Activated naive CD8-positive, alpha-beta T cell treated with anti-CD3 and anti-CD28 coated beads, Interleukin-2, amount 50 U/mL, for 24 hours (primary cell): ENCODE results near the gene MMP14.
"Not testable (repeated sequence)": the region's sequence is repeated elsewhere in the genome, so short reads cannot be mapped to it uniquely, and the experiment has no call there.

Experiments used
- ATAC-seq: fragments of 150-1000 bp; cut with Tn5 transposase; one replicate; pipeline ENCODE4 v1.10.0; 2021
- DNase-seq: peaks from one replicate; pipeline ENCODE4 v3.0.0; 2021
- H3K27ac Mint-ChIP-seq: one replicate; pipeline ENCODE4 v1.8.0; 2021; ENCODE audit warnings: mild to moderate bottlenecking, mixed read lengths
- H3K27me3 Mint-ChIP-seq: one replicate; pipeline ENCODE4 v1.8.0; 2021; ENCODE audit warnings: mixed read lengths
- H3K36me3 Mint-ChIP-seq: one replicate; pipeline ENCODE4 v1.8.0; 2021; ENCODE audit warnings: low read depth, mixed read lengths
- H3K4me1 Mint-ChIP-seq: one replicate; pipeline ENCODE4 v1.8.0; 2021; ENCODE audit warnings: mixed read lengths
- H3K4me3 Mint-ChIP-seq: one replicate; pipeline ENCODE4 v1.8.0; 2021; ENCODE audit warnings: mild to moderate bottlenecking, moderate library complexity, mixed read lengths
- H3K9me3 Mint-ChIP-seq: one replicate; pipeline ENCODE4 v1.8.0; 2021; ENCODE audit warnings: mixed read lengths

MMP14 gene

DNA sequence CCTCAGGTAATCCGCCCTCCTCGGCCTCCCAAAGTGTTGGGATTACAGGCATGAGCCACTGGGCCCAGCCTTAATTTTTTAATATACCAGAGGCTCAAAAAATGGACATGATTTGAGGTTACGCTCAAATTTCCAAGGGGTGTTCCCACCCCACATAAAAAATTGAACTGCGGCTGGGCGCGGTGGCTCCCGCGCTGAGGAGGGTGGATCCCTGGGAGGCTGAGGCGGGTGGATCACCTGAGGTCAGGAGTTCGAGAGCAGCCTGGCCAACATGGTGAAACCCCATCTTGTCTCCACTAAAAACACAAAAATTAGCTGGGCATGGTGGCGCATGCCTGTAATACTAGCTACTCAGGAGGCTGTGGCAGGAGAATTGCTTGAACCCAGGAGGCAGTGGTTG is 17.9 kb downstream of the MMP14 start:
- not testable (repeated sequence) for H3K36me3 Mint-ChIP-seq, H3K9me3 Mint-ChIP-seq, H3K27ac Mint-ChIP-seq, H3K4me3 Mint-ChIP-seq, DNase-seq, ATAC-seq
- peaks cover 22% of the 10 kb centered on the region for H3K27me3 Mint-ChIP-seq
- H3K4me1 Mint-ChIP-seq: peaks cover 30% of the 10 kb centered on the region

DNA sequence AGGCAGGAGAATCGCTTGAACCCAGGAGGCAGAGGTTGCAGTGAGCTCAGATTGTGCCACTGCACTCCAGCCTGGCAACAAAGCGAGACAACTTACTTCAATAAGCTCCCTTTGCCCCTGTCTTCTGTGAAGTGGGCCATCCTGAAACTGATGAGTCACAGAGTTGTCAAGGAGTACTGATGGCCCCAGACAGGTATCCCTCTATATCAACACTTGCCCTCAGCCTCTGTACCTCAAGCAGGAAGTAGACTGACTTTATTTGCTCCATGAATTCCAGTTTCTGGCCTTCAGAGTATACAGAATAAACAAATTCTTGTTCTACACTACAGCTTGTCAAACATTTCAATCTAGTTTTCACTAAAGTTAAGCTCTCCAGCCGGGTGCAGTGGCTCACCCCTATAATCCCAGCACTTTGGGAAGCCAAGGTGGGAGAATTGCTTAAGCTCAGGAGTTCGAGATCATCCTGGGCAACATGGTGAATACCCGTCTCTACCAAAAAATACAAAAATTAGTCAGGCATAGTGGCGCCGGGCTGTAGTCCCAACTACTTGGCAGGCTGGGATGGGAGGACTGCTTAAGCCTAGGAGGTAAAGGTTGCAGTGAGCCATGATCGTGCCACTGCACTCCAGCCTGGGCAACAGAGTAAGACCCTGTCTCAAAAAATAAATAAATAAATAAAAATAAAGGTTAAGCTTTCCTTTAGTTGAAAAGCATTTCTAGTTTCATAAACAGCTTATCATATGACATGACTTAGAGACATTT is 18.8 kb downstream of the MMP14 start:
- ATAC-seq (peak; percentile 38), DNase-seq (no peak)
- no peaks in the 10 kb centered on the region for H3K36me3 Mint-ChIP-seq
- peaks cover 30% of the 10 kb centered on the region for H3K4me1 Mint-ChIP-seq
- no peak overlapping the region for H3K4me3 Mint-ChIP-seq
- H3K27ac Mint-ChIP-seq: no peak overlapping the region
- no peaks in the 10 kb centered on the region for H3K9me3 Mint-ChIP-seq
- peaks cover 24% of the 10 kb centered on the region for H3K27me3 Mint-ChIP-seq

DNA sequence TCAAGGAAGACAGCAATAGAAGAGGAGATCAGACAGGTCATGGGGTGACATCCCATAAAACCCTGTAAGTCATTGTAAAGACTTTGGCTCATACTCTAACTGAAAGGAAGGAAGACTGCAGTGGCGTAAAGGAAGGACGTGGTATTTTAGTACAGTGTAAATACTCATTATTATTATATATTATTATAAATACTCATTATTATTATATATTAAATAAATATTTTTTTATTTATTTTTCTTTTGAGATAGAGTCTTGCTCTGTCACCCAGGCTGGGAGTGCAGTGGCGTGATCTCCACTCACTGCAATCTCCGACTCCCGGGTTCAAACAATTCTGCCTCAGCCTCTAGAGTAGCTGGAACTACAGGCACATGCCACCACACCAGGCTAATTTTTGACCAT is 20.0 kb downstream of the MMP14 start:
- Mint-ChIP-seq H3K27ac (no peak overlapping the region), H3K4me1 (peaks cover 30% of the 10 kb centered on the region)
- no peak for DNase-seq

DNA sequence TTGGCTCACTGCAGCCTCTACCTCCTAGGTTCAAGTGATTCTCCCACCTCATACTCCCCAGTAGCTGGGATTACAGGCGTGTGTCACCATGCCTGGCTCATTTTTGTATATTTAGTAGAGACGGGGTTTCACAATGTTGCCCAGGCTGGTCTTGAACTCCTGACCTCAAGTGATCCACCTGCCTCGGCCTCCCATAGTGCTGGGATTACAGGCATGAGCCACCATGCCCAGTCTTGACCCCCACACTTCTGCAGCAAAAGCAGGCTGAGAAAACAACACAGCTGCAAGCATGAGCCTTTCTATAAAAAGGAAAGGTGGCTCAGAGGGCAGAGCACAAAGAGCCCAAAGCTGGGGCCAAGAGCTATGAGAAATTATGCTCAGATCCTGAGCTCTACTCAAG is 24.0 kb downstream of the MMP14 start:
- not testable (repeated sequence) for ATAC-seq, DNase-seq, H3K4me3 Mint-ChIP-seq, H3K36me3 Mint-ChIP-seq, H3K9me3 Mint-ChIP-seq, H3K27ac Mint-ChIP-seq
- peaks cover 36% of the 10 kb centered on the region for H3K27me3 Mint-ChIP-seq
- H3K4me1 Mint-ChIP-seq: peaks cover 11% of the 10 kb centered on the region

More for the DNA sequence above, 20.0 kb downstream of the MMP14 start:
- Mint-ChIP-seq H3K36me3 (no peaks in the 10 kb centered on the region), H3K27me3 (peaks cover 29% of the 10 kb centered on the region), H3K9me3 (no peaks in the 10 kb centered on the region), H3K4me3 (no peak overlapping the region)
- no peak for ATAC-seq

DNA sequence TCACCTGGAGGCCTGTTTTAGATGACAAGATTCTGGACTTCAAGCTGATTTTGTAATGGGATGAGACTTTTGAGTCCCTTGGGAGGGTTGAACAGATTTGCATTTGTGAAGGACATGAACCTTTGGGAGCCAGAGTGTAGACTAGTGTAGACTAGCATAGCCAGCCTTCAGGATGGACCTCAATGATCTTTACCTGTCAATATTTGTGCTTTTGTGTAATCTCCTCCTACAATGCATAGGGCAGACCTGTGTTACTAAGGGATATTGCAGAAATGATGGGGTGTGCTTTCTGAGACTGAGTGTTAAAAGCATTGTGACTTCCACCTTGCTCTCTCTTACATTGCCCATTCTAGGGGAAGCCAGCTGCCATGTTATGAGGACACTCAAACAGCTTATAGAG is 25.3 kb downstream of the MMP14 start:
- Mint-ChIP-seq H3K4me1 (peaks cover 11% of the 10 kb centered on the region), H3K9me3 (no peaks in the 10 kb centered on the region), H3K4me3 (no peak overlapping the region), H3K36me3 (no peaks in the 10 kb centered on the region), H3K27me3 (peaks cover 27% of the 10 kb centered on the region), H3K27ac (no peak overlapping the region)
- no peak for ATAC-seq
- DNase-seq: no peak

DNA sequence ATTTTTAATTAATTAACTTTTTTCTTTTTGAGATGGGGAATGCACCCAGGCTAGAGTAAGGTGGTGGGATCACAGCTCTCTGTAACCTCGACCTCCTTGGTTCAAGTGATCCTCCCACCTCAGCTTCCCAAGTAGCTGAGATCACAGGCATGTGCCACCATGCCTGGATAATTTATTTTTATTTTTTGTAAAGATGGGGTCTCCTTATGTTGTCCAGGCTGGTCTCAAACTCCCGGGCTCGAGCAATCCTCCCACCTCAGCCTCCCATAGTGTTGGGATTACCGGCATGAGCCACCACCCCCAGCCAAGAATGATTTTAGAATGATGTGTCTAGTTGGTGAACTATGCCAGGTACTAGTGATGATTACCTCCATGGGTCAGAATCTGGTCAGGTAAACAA is 28.6 kb downstream of the MMP14 start:
- H3K36me3 Mint-ChIP-seq: no peaks in the 10 kb centered on the region

DNA sequence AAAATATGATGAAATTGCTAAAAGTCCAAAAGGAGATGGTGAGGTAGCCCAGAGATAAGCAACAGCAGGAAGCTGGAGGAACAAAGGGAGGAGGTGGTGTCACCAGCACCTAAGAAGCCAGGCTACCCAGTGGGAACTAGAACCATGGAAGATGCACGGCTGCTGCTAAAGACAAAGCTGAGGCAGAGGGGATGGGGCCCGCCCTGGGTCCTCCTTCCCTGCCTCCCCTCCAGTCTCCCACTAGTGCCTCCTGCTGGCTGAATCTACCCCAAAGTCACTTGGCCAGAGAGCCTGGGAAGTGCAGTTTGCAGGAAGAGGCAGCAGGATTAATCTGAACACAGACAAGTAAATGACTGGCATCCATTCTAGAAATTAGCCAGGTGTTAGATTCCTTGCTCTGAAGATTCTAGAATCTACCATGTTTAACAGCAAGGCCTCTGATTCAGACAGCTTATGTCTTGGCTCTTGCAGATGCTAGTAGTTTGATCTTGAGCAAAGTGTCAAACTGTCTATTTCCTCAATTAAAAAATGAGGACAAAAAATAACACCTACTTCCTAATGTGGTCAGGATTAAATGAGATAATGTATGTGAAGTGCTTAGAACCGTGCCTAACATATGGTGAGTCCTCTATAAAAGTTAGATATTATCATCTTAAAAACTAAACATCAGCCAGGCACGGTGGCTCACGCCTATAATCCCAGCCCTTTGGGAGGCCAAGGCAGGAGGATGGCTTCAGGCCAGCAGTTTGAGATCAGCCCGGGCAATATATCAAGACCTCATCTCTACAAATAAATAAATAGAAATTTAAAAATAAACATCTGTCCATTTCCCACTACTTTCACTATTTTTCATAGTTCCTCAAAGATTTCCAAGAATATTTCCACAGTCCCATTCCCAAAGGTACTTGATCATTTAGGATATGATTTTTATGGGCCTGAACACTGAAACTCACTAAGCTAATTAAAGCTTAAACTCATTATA is 29.3 kb downstream of the MMP14 start:
- no peak overlapping the region for H3K4me3 Mint-ChIP-seq
- peaks cover 10% of the 10 kb centered on the region for H3K4me1 Mint-ChIP-seq
- no peaks in the 10 kb centered on the region for H3K9me3 Mint-ChIP-seq
- no peaks in the 10 kb centered on the region for H3K36me3 Mint-ChIP-seq
- DNase-seq (no peak), ATAC-seq (no peak)
- peaks cover 10% of the 10 kb centered on the region for H3K27me3 Mint-ChIP-seq
- H3K27ac Mint-ChIP-seq: no peak overlapping the region

More for the DNA sequence above, 28.6 kb downstream of the MMP14 start:
- Mint-ChIP-seq H3K4me3 (no peak overlapping the region), H3K27me3 (peaks cover 14% of the 10 kb centered on the region), H3K27ac (no peak overlapping the region), H3K9me3 (no peaks in the 10 kb centered on the region), H3K4me1 (peaks cover 3% of the 10 kb centered on the region)
- no peak for DNase-seq
- no peak for ATAC-seq

DNA sequence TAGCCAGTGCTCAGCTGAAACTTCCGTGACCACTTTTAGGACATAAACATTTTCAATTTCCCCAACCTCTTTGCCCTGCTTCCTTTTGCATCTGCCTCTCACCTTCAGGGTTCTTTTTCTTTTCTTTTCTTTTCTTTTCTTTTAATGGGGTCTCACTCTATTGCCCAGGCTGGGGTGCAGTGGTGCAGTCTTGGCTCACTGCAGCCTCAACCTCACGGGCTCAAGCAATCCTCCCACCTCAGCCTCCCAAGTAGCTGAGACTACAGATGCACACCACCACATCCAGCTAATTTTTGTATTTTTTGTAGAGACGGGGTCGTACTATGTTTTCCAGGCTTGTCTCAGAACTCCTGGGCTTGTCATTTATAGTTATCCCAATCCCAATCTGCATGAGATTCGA is 30.5 kb downstream of the MMP14 start:
- ATAC-seq: no peak
- peaks cover 4% of the 10 kb centered on the region for H3K27me3 Mint-ChIP-seq
- no peak overlapping the region for H3K4me3 Mint-ChIP-seq
- H3K36me3 Mint-ChIP-seq: no peaks in the 10 kb centered on the region
- DNase-seq: no peak
- H3K27ac Mint-ChIP-seq: peak overlapping the region; percentile 43
- peaks cover 14% of the 10 kb centered on the region for H3K4me1 Mint-ChIP-seq
- no peaks in the 10 kb centered on the region for H3K9me3 Mint-ChIP-seq

DNA sequence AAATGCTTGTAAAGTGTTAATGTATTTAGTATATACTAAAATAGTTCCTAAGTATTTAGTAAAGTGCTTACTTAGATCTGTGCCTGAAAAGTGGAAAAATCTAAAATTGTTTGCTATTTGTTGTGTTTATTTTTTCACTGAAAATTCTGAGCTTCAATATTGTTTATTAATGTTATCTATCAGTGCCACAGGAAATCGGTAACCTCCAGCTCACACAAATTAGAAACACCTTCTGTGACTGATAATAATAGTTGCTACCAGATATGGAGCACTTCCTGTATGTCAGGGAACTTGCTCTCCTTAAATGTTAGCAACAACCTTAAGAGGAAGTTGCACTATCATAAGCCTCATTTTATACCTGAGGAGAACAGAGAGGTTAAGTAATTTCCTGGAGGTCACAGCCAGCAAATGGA is 34.4 kb downstream of the MMP14 start:
- H3K27me3 Mint-ChIP-seq: no peaks in the 10 kb centered on the region
- peaks cover 29% of the 10 kb centered on the region for H3K4me1 Mint-ChIP-seq
- H3K27ac Mint-ChIP-seq: peak overlapping the region; percentile 98

DNA sequence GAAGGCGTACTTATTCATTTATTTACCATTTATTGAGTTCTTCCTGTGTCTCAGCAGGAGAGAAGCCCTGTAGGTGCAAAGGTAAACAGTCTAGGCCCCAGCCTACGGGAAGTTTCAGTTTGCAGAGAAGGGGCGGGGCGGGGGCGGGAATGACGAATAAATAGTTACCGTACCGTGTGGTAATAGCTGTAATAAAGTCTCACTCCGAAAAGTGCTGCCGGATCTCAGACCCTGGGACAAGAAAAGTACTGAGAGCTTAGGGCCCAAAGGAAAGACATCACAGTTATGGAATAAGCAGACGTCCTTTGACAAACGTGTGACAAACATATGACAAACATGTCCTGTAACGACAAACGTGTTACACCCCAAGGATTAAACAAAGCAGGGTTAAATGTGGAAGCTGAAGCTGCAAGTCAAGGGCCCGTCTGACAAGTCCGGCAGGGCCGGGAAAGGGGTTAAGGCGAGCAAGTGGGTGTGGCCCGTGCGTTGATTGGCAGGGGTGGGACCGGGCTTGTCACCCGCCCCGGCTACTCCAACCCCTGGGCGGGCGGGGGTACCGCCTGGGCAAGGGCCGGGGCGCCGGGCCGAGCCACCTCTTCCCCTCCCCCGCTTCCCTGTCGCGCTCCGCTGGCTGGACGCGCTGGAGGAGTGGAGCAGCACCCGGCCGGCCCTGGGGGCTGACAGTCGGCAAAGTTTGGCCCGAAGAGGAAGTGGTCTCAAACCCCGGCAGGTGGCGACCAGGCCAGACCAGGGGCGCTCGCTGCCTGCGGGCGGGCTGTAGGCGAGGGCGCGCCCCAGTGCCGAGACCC is 35.0 kb downstream of the MMP14 start, which contains the start of gene LRP10:
LRP10 (plus strand) TSS at position 517 of the 809 bp plus-strand sequence. CDS start 564 bp downstream, outside the sequence.
- Mint-ChIP-seq H3K27me3 (no peaks in the 10 kb centered on the region), H3K4me3 (peak within 1 kb of the TSS; percentile 90), H3K36me3 (peaks cover 6% of the 10 kb centered on the region), H3K27ac (peak within 1 kb of the TSS; percentile 98), H3K9me3 (no peaks in the 10 kb centered on the region), H3K4me1 (peaks cover 29% of the 10 kb centered on the region)
- ATAC-seq: peak; percentile 88
- DNase-seq: peak; percentile 82

More for the DNA sequence above, 34.4 kb downstream of the MMP14 start:
- DNase-seq (no peak), ATAC-seq (no peak)
- peak overlapping the region; percentile 90 for H3K4me3 Mint-ChIP-seq
- peaks cover 3% of the 10 kb centered on the region for H3K36me3 Mint-ChIP-seq
- no peaks in the 10 kb centered on the region for H3K9me3 Mint-ChIP-seq

DNA sequence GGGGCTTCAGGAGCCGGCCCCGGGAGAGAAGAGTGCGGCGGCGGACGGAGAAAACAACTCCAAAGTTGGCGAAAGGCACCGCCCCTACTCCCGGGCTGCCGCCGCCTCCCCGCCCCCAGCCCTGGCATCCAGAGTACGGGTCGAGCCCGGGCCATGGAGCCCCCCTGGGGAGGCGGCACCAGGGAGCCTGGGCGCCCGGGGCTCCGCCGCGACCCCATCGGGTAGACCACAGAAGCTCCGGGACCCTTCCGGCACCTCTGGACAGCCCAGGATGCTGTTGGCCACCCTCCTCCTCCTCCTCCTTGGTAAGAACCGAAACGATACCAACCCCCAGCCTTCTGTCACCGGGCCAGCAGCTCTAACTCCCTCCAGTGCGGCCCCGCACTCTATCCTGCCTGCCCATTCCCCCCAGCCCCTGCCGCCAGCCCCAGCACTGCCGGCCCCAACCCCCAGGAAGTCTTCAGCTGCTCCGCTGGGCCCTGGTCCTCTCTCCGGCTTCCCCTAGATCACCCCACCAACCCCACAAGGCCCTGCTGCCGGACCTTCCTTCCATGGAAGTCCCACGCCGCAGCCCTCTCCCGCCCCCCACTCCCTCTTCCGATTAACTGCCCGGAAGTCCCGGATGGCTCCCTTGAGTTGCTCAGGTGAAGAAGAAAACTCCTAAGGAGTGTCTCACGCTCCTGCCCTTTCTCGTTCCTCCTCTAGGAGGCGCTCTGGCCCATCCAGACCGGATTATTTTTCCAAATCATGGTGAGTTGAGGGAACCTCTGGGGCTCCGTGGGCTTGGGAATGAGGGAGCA is 35.8 kb downstream of the MMP14 start:
- Mint-ChIP-seq H3K36me3 (peaks cover 6% of the 10 kb centered on the region), H3K27me3 (no peaks in the 10 kb centered on the region), H3K9me3 (no peaks in the 10 kb centered on the region), H3K4me1 (peaks cover 29% of the 10 kb centered on the region), H3K27ac (peak overlapping the region; percentile 85), H3K4me3 (peak overlapping the region; percentile 90)
- ATAC-seq (peak; percentile 25), DNase-seq (peak; percentile 79)

DNA sequence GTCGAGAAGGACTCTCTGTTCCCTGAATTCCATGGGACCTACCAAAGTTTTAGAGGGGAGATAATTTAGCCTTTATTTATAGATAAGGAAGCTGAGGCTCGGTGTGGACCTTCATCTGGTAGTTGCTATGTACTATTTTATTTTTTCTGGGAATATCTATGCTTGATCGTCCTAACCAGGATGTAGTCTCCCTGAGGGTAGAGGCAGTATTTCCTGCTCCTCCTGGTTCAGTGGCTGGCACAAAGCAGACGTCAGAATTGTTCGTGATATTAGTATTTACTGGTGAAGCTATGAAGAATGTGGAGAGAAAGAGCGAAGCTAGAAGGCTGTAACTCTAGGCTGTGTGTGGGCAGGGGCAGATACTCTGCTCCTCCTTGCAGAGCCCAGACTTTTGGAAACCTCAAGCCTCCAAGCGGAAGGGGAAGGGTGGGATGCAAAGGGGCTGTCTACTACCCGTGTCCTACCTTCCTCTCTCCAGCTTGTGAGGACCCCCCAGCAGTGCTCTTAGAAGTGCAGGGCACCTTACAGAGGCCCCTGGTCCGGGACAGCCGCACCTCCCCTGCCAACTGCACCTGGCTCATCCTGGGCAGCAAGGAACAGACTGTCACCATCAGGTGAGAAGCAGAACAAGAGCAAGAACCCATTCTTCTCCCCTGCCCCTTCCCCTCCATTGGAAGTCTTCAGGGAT is 36.6 kb downstream of the MMP14 start:
- no peaks in the 10 kb centered on the region for H3K27me3 Mint-ChIP-seq
- no peaks in the 10 kb centered on the region for H3K9me3 Mint-ChIP-seq
- peaks cover 29% of the 10 kb centered on the region for H3K4me1 Mint-ChIP-seq
- H3K36me3 Mint-ChIP-seq: peaks cover 6% of the 10 kb centered on the region
- ATAC-seq (no peak), DNase-seq (no peak)
- peak overlapping the region; percentile 90 for H3K4me3 Mint-ChIP-seq
- peak overlapping the region; percentile 85 for H3K27ac Mint-ChIP-seq
